Measurements from ENCODE around the gene GALNT18.

The GALNT18 gene

GRCh38 chr11:11293798-11294550 lies 327.8 kb downstream of the GALNT18 start:
- DNase-seq: no peak

- no peak for DNase-seq
Observed at GRCh38 chr11:11292839-11293238, 329.0 kb downstream of the GALNT18 start.

- no peak for DNase-seq
Observed at GRCh38 chr11:11291041-11292015, 330.5 kb downstream of the GALNT18 start.

- DNase-seq: no peak
Observed at GRCh38 chr11:11290354-11290753, 331.5 kb downstream of the GALNT18 start.

GRCh38 chr11:11289669-11290068 lies 332.1 kb downstream of the GALNT18 start:
- no peak for DNase-seq

- no peak for DNase-seq
Observed at GRCh38 chr11:11288972-11289616, 332.7 kb downstream of the GALNT18 start.

- DNase-seq: no peak
Observed at GRCh38 chr11:11284481-11284880, 337.3 kb downstream of the GALNT18 start.

- DNase-seq: no peak
Observed at GRCh38 chr11:11281626-11282025, 340.2 kb downstream of the GALNT18 start.

GRCh38 chr11:11280826-11281225 lies 341.0 kb downstream of the GALNT18 start:
- no peak for DNase-seq

- no peak for DNase-seq
Observed at GRCh38 chr11:11279956-11280689, 341.7 kb downstream of the GALNT18 start.

GRCh38 chr11:11272254-11272653 lies 349.6 kb downstream of the GALNT18 start:
- DNase-seq: no peak

GRCh38 chr11:11270236-11270775 lies 351.5 kb downstream of the GALNT18 start:
- no peak for DNase-seq

- DNase-seq: no peak
Observed at GRCh38 chr11:11268706-11269105, 353.1 kb downstream of the GALNT18 start.

- DNase-seq: no peak
Observed at GRCh38 chr11:11268119-11268518, 353.7 kb downstream of the GALNT18 start.

GRCh38 chr11:11267312-11267711 lies 354.5 kb downstream of the GALNT18 start:
- DNase-seq: no peak

GRCh38 chr11:11265994-11266606 lies 355.7 kb downstream of the GALNT18 start:
- peak; percentile 45 to 56 for DNase-seq

GRCh38 chr11:11265320-11265719 lies 356.5 kb downstream of the GALNT18 start:
- DNase-seq: no peak

GRCh38 chr11:11263238-11264005 lies 358.4 kb downstream of the GALNT18 start:
- no peak for DNase-seq

- DNase-seq: no peak
Observed at GRCh38 chr11:11262171-11262920, 359.5 kb downstream of the GALNT18 start.

GRCh38 chr11:11261629-11262028 lies 360.2 kb downstream of the GALNT18 start:
- no peak for DNase-seq

All from CD4-positive, alpha-beta T cell treated with Interleukin-4 for 1 hour (primary cell).